ENCODE measurements around the gene STRN4. TPM values are rescaled to one million over a fixed set of nuclear protein-coding genes. Genes with fewer than 3 reads are reported as not detected.

The STRN4 gene
- total RNA-seq, 1 donor from 2014 or later: 52.7 TPM

GRCh38 chr19:46727757-46728156 is 18.5 kb downstream of the STRN4 start:
- H3K27me3 ChIP-seq (ENCODE audit: low read depth): no peaks in the 10 kb centered on the region
- intact Hi-C loops (cut with micrococcal nuclease): no loop called here
- peaks cover 94% of the 10 kb centered on the region for H3K36me3 ChIP-seq
- peak overlapping the region; percentile 1 for H3K4me3 ChIP-seq
- no peak for DNase-seq
- peak overlapping the region; percentile 77 for H3K27ac ChIP-seq (replicated peaks)
- no peaks in the 10 kb centered on the region for H3K9me3 ChIP-seq (replicated peaks)
- H3K4me1 ChIP-seq: peaks cover 51% of the 10 kb centered on the region
- TF ChIP-seq, protein P1, sequence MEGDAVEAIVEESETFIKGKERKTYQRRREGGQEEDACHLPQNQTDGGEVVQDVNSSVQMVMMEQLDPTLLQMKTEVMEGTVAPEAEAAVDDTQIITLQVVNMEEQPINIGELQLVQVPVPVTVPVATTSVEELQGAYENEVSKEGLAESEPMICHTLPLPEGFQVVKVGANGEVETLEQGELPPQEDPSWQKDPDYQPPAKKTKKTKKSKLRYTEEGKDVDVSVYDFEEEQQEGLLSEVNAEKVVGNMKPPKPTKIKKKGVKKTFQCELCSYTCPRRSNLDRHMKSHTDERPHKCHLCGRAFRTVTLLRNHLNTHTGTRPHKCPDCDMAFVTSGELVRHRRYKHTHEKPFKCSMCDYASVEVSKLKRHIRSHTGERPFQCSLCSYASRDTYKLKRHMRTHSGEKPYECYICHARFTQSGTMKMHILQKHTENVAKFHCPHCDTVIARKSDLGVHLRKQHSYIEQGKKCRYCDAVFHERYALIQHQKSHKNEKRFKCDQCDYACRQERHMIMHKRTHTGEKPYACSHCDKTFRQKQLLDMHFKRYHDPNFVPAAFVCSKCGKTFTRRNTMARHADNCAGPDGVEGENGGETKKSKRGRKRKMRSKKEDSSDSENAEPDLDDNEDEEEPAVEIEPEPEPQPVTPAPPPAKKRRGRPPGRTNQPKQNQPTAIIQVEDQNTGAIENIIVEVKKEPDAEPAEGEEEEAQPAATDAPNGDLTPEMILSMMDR (IDR thresholded peaks at IDR 0.05; ENCODE audit: borderline replicate concordance): no peak

DNA sequence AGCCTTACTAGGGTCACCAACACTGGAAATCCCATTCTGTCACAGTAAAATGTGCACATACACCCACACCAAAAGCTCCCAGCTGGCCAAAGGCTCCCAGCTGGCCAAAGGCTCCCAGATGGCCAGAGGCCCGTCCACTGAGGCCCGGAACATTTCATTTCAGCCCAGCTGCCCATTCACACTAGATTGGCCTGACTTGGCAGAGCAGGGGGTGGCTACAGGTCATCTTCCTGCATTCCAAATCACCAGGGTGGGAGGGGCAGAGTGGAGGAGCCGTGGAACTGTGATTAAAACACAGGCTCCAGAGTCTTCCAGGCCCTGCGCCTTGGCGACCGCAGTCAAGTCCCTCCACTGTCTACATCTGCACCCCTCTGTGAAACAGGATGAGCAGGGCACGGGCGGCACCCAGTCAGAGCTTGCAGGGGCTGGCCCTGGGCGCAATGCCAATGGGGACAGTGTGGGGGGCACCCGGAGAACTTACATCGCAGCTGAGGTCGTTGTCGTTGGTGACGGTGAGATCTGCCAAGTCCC is 19.2 kb downstream of the STRN4 start:
- intact Hi-C loops (cut with micrococcal nuclease): no loop called here
- H3K36me3 ChIP-seq: peaks cover 94% of the 10 kb centered on the region
- no peaks in the 10 kb centered on the region for H3K9me3 ChIP-seq (replicated peaks)
- H3K4me1 ChIP-seq: peaks cover 48% of the 10 kb centered on the region
- H3K27me3 ChIP-seq (ENCODE audit: low read depth): no peaks in the 10 kb centered on the region
- TF ChIP-seq, protein P1 (IDR thresholded peaks at IDR 0.05; ENCODE audit: borderline replicate concordance): no peak
- peak overlapping the region; percentile 77 for H3K27ac ChIP-seq (replicated peaks)
- no peak overlapping the region for H3K4me3 ChIP-seq
- DNase-seq: no peak

DNA sequence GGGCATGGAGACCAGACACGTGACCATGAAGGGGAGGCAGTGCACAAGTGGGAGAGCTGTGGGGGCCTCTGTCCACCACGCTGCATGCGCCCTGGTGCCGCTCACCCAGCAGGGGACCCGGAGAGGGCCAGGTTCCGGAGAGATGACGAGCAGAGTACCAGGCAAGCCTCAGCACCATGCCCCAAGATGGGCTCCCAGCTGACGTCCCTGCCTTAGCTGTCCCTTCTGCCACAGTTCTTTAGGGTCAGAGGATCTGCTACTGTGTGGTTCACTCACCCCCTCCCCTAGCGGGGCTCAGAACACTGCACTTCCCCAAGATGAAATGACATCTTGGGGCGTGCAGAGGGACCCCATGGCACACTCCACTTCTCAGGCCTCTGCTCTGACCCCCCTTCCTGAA is 19.7 kb downstream of the STRN4 start:
- H3K4me3 ChIP-seq: no peak overlapping the region
- no peaks in the 10 kb centered on the region for H3K9me3 ChIP-seq (replicated peaks)
- TF ChIP-seq, protein P1 (IDR thresholded peaks at IDR 0.05; ENCODE audit: borderline replicate concordance): no peak
- H3K4me1 ChIP-seq: peaks cover 46% of the 10 kb centered on the region
- intact Hi-C loops (cut with micrococcal nuclease): no loop called here
- no peaks in the 10 kb centered on the region for H3K27me3 ChIP-seq (ENCODE audit: low read depth)
- peaks cover 94% of the 10 kb centered on the region for H3K36me3 ChIP-seq
- DNase-seq: no peak
- H3K27ac ChIP-seq (replicated peaks): peak overlapping the region; percentile 77

DNA sequence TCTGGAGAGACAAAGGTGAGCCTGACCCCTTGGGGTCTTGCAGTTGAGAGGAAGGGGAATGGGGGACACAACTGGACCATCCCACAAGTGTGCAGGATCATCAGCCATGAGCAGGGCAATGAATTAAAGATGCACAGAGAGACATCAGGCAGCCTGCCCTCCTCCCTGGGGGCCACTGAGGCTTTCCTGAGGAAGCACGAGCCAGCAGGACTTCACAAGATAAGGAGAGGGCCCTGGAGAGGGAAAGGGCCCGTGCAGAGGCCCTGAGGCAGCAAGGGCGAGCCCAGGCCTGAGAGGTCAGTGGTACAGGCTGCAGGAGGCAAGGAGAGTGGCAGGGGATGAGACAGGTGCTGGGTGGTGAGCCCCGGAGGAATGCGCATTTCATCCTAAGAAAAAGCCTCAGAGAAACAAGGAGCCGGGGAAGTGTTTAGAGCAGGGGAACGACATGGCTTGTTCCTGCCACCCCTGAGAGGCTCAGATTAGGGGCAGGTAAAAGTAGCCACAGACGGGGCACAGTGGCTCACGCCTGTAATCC is 20.3 kb downstream of the STRN4 start:
- intact Hi-C loops (cut with micrococcal nuclease): no loop called here
- no peak for DNase-seq
- H3K4me3 ChIP-seq: no peak overlapping the region
- no peak overlapping the region for H3K27ac ChIP-seq (replicated peaks)
- no peaks in the 10 kb centered on the region for H3K9me3 ChIP-seq (replicated peaks)
- TF ChIP-seq, protein P1 (IDR thresholded peaks at IDR 0.05; ENCODE audit: borderline replicate concordance): no peak
- H3K27me3 ChIP-seq (ENCODE audit: low read depth): no peaks in the 10 kb centered on the region
- H3K4me1 ChIP-seq: peaks cover 40% of the 10 kb centered on the region
- peaks cover 94% of the 10 kb centered on the region for H3K36me3 ChIP-seq

DNA sequence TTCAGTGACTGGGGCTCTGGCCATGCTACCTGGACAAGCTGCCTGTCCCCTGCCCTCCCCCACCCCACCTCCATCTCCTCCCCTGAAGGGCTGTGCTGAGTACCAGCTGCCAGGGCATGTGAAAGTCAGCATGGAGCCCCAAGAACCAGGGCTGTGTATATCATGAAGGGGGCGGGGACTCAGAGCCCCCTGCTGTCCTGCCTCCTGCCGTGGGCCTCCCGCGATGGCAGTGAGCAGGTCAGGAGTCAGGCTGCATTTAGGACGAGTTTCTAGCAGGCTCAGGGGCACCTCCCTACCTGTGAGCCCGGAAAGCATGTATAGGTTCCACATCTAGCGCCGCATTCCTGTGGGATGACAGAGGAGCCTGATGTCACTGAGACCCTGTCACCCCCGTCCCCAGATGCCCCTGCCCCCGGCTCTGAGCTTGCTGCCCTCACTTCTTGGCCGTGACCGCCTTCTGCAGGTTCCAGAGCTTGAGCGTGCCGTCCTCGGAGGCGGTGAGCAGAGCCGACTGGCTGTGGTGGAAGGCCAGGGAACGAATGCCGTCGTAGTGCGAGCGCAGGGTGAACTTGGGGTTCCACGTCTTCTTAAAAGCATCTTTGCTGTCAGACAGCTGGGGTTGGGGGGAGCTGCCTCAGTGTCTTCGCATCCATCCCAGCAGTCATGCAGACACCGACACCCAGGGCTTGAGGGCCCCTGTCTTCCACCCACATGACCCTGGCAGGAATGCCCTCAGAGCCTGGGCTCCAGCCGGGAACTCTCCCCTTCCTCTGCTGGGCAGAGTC is 21.0 kb downstream of the STRN4 start:
- Histone ChIP-seq H3K36me3 (peaks cover 94% of the 10 kb centered on the region), H3K27ac (replicated peaks) (no peak overlapping the region), H3K27me3 (ENCODE audit: low read depth) (no peaks in the 10 kb centered on the region), H3K9me3 (replicated peaks) (no peaks in the 10 kb centered on the region), H3K4me3 (no peak overlapping the region), H3K4me1 (peaks cover 38% of the 10 kb centered on the region)
- no peak for DNase-seq
- TF ChIP-seq, protein P1 (IDR thresholded peaks at IDR 0.05; ENCODE audit: borderline replicate concordance): no peak
- intact Hi-C loops (cut with micrococcal nuclease): no loop called here
